ENCODE measurements around the gene LRRC32.

Gene LRRC32

GRCh38 chr11:76699451-76700091 is 29.0 kb upstream of the LRRC32 start:
- DNase-seq = no peak

- no peak for DNase-seq
Measured at GRCh38 chr11:76698321-76699043, 27.9 kb upstream of the LRRC32 start.

- no peak for DNase-seq
Measured at GRCh38 chr11:76696756-76697155, 26.2 kb upstream of the LRRC32 start.

- DNase-seq = no peak
Measured at GRCh38 chr11:76695771-76696170, 25.2 kb upstream of the LRRC32 start.

- no peak for DNase-seq
Measured at GRCh38 chr11:76695133-76695532, 24.6 kb upstream of the LRRC32 start.

GRCh38 chr11:76694664-76695063 is 24.1 kb upstream of the LRRC32 start:
- no peak for DNase-seq

- no peak for DNase-seq
Measured at GRCh38 chr11:76693806-76694205, 23.3 kb upstream of the LRRC32 start.

- no peak for DNase-seq
Measured at GRCh38 chr11:76692956-76693355, 22.4 kb upstream of the LRRC32 start.

- DNase-seq = no peak
Measured at GRCh38 chr11:76691655-76692054, 21.1 kb upstream of the LRRC32 start.

GRCh38 chr11:76690736-76691135 is 20.2 kb upstream of the LRRC32 start:
- no peak for DNase-seq

GRCh38 chr11:76689313-76690260 is 19.0 kb upstream of the LRRC32 start:
- no peak for DNase-seq

- DNase-seq = no peak
Measured at GRCh38 chr11:76688146-76688545, 17.6 kb upstream of the LRRC32 start.

GRCh38 chr11:76686261-76687079 is 15.9 kb upstream of the LRRC32 start:
- DNase-seq = no peak

GRCh38 chr11:76685831-76686230 is 15.3 kb upstream of the LRRC32 start:
- DNase-seq = no peak

GRCh38 chr11:76685237-76685636 is 14.7 kb upstream of the LRRC32 start:
- no peak for DNase-seq

GRCh38 chr11:76684516-76684915 is 14.0 kb upstream of the LRRC32 start:
- no peak for DNase-seq

GRCh38 chr11:76683161-76684095 is 12.9 kb upstream of the LRRC32 start:
- no peak for DNase-seq

GRCh38 chr11:76682684-76683083 is 12.1 kb upstream of the LRRC32 start:
- no peak for DNase-seq

- no peak for DNase-seq
Measured at GRCh38 chr11:76682106-76682505, 11.6 kb upstream of the LRRC32 start.

- peak; percentile 44 for DNase-seq
Measured at GRCh38 chr11:76680518-76681425, 10.2 kb upstream of the LRRC32 start.
